ENCODE measurements around the gene TOR4A.
A peak's percentile ranks its signal among the peaks of the same experiment; 100 is the strongest.

Gene TOR4A

DNA sequence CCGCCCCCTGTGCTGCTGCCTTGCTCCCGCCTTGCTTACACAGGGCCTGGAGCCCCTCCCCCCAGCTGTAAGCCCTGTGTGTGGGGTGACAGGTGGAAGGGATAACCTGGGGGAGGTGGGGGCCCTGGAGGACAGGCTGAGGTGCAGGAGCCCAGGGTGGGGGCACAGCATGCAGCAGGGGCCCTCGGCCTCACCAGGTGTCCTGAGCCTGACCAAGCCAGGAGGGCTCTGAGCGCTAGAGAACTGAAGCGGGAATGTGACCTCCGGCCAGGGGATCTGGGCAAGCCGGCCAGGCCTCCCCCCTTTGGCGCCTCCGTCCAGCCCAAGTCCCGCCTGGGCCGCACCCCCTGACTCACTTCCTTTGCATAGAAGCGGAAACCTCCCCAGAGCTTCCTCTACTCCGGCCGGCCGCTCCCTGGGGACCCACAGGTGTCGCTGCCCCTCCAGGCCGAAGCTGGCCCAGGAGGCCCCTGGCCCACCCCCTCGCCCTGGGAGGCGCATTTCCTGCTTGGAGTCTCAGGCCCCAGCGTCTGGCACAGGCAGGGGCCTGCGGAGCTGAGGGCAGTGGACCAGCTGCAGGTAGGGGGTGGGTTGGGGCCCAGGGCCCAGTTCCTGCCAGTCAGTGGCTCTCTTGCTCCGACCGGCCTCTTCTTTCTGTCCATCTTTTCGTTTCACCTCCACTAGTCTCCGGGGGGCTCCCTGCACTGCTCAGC, at the start of gene TOR4A:
Gene TOR4A (plus strand): TSS at position 398 of the 713 bp plus-strand sequence. CDS start 964 bp downstream, outside the sequence.
- peak; percentile 52 for TF ChIP-seq CTCF (IDR thresholded peaks at IDR 0.05; ENCODE audit: low read depth, low read length, missing control alignments)
- H3K4me3 ChIP-seq (ENCODE audit: low read depth, low read length) = peak within 1 kb of the TSS; percentile 63
- no peaks in the 10 kb centered on the region for H3K27me3 ChIP-seq (replicated peaks)
- in situ Hi-C loops (cut with HindIII; ENCODE audit: low pct_ligation_motif_present, low sequenced_read_pairs) = no loop called here
- H3K27ac ChIP-seq = no peak within 1 kb of the TSS
- H3K36me3 ChIP-seq (replicated peaks) = peaks cover 23% of the 10 kb centered on the region
- peak; percentile 63 for DNase-seq

- Histone ChIP-seq H3K27ac (no peak overlapping the region), H3K27me3 (replicated peaks) (no peaks in the 10 kb centered on the region), H3K4me3 (ENCODE audit: low read depth, low read length) (no peak overlapping the region), H3K36me3 (replicated peaks) (no peaks in the 10 kb centered on the region)
- in situ Hi-C loops (cut with HindIII; ENCODE audit: low pct_ligation_motif_present, low sequenced_read_pairs) = no loop called here
- no peak for DNase-seq
- TF ChIP-seq CTCF (IDR thresholded peaks at IDR 0.05; ENCODE audit: low read depth, low read length, missing control alignments) = no peak
These were observed 49.5 kb upstream of the TOR4A start for GRCh38 chr9:137227853-137228505.

DNA sequence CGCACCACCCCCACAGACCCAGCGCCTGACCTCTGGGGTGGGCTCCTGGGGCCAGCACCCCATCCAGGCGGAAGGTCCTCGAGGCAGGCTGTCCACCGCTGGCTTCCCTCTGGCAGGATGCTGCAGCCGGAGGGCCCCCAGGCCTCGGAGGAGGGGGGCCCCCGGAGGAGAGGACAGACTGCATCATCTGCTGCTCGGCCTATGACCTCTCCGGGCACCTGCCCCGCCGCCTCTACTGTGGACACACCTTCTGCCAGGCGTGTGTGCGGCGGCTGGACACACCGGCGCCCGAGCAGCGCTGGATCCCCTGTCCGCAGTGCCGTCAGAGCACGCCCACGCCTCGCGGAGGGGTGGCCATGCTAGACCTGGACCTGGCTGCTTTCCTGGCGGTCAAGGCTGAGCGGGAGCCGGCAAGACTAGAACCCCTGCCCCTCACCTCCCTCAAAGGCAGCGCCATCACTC, 49.0 kb upstream of the TOR4A start:
- Histone ChIP-seq H3K27ac (no peak overlapping the region), H3K36me3 (replicated peaks) (no peaks in the 10 kb centered on the region), H3K4me3 (ENCODE audit: low read depth, low read length) (no peak overlapping the region), H3K27me3 (replicated peaks) (no peaks in the 10 kb centered on the region)
- no peak for TF ChIP-seq CTCF (IDR thresholded peaks at IDR 0.05; ENCODE audit: low read depth, low read length, missing control alignments)
- no peak for DNase-seq
- in situ Hi-C loops (cut with HindIII; ENCODE audit: low pct_ligation_motif_present, low sequenced_read_pairs) = no loop called here

- DNase-seq = no peak
- Histone ChIP-seq H3K27me3 (replicated peaks) (no peaks in the 10 kb centered on the region), H3K4me3 (ENCODE audit: low read depth, low read length) (no peak overlapping the region), H3K36me3 (replicated peaks) (no peaks in the 10 kb centered on the region), H3K27ac (no peak overlapping the region)
- in situ Hi-C loops (cut with HindIII; ENCODE audit: low pct_ligation_motif_present, low sequenced_read_pairs) = no loop called here
- no peak for TF ChIP-seq CTCF (IDR thresholded peaks at IDR 0.05; ENCODE audit: low read depth, low read length, missing control alignments)
These were observed 48.3 kb upstream of the TOR4A start for GRCh38 chr9:137228968-137229896.

DNA sequence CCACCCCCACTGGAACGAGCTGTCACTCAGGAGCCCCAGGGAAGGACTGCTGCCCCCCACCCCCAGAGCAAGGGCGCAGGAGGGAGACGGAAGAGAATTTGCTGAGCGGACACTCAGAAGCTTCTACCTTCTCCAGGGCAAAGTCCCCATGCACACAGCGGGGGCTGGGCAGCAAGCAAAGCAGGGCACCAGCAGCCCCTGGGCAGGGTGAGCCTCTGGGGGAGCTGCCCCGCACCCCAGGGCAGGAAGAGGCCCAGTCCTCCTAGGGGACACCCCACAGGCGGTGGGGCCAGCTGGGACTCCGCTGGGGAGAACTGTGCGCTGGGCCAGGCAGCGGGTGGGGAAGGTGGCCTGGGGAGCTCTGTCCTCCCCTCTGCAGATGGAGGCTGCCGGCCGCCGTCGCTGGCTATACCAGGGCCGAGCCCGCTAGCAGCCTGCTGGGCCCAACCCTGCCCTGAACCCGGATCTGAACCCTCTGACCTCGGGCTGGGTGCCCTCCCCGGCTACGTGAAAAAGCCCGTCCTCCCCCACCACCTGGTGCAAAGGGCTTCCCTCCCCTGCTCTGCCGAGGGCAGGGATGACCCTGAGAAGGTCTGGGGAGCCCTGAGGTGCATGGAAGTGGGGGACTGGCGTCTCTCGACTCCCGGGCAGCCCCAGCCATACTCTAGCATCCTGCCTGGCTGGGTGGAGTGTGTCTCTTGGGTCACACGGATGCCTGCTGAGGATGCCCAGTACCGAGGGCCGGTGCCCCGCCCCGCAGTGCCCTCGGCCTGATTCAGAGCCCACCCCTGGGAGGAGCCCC, 47.4 kb upstream of the TOR4A start:
- Histone ChIP-seq H3K27me3 (replicated peaks) (no peaks in the 10 kb centered on the region), H3K4me3 (ENCODE audit: low read depth, low read length) (no peak overlapping the region), H3K27ac (no peak overlapping the region), H3K36me3 (replicated peaks) (no peaks in the 10 kb centered on the region)
- TF ChIP-seq CTCF (IDR thresholded peaks at IDR 0.05; ENCODE audit: low read depth, low read length, missing control alignments) = no peak
- in situ Hi-C loops (cut with HindIII; ENCODE audit: low pct_ligation_motif_present, low sequenced_read_pairs) = no loop called here
- no peak for DNase-seq
